SIG-M5 treated with dmso at 0.1 percent for 504 hours (cell line): ENCODE data around the gene JMY.

Experiments
- DNase-seq: peaks from one replicate; lab custom pipeline; 2025; ENCODE audit not compliant: unreplicated experiment; lab: John Stamatoyannopoulos, UW

The JMY gene, protein sequence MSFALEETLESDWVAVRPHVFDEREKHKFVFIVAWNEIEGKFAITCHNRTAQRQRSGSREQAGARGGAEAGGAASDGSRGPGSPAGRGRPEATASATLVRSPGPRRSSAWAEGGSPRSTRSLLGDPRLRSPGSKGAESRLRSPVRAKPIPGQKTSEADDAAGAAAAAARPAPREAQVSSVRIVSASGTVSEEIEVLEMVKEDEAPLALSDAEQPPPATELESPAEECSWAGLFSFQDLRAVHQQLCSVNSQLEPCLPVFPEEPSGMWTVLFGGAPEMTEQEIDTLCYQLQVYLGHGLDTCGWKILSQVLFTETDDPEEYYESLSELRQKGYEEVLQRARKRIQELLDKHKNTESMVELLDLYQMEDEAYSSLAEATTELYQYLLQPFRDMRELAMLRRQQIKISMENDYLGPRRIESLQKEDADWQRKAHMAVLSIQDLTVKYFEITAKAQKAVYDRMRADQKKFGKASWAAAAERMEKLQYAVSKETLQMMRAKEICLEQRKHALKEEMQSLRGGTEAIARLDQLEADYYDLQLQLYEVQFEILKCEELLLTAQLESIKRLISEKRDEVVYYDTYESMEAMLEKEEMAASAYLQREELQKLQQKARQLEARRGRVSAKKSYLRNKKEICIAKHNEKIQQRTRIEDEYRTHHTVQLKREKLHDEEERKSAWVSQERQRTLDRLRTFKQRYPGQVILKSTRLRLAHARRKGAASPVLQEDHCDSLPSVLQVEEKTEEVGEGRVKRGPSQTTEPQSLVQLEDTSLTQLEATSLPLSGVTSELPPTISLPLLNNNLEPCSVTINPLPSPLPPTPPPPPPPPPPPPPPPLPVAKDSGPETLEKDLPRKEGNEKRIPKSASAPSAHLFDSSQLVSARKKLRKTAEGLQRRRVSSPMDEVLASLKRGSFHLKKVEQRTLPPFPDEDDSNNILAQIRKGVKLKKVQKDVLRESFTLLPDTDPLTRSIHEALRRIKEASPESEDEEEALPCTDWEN

DNA sequence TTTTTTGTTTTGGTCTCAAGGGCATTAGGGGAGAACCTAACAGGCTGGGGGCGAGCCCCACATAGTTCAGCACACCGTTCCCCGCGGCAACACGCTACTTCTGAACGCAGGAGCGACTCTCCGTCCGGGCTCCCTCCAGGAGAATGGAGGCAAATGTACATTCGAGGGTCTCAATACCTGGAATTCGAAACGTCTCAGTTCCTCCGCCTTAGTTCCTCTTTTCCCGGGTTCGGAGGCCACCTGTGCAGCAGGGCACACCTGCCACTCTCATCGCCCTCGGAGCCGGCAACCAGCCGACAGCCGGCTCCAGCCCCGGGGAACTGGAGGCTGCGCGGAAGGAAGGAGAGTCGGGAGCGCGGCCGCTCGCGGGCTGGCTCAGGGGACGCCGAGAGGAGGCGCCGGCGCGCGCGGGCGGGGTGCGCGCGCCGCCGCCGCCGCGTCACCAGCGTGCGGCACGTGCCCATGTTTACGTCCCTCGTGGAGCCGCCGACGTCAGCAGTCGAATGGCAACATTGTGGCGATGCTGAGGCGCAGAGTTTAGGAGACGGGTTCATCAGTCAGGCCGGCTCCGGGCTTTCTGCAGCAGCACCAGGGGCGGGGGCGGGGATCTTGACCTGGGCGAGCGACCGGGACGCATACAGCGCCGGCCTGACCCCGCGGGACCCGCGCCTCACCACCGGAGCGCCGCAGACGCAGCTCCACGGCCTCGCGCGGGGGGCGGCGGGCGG is at the start of gene JMY:
Gene JMY, plus strand, starts transcription at position 498 of the 728 bp plus-strand sequence. CDS start 520 bp downstream, outside the sequence.
- peak; percentile 83 for DNase-seq

DNA sequence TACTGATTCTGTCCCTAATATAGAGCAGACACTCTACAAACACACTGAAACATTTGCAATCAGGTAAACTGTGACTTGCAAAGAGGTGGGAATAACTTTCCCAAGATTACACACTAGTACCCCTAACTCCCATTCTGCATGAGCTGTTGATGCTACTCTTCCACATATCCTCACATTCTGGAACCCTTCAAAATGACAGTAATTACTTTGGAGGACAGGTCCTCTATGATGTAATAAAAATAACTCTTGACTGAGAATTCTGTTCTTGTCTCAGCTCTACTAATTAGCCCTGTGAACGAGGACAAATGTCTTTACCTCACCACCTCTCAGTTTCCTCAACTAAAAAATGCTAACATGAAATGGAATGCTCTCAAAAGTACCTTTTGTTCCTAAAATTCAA is 49.5 kb upstream of the JMY start:
- DNase-seq, result no peak

GRCh38 chr5:79189439-79190234 is 46.3 kb upstream of the JMY start:
- DNase-seq, result no peak

DNA sequence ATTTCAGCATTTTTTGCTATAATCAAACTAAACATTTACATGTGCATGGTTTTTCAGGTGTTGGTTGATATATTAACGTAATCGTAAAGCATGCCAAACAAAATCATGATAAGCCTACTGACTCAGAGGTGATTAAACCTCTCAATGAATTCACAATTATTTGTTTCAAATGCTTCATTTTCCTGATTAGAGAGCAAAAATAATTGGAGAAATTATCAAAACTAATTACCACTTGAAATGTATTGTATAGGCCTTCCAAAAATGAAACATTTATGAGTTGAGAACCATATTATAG is 45.7 kb upstream of the JMY start:
- DNase-seq, result no peak

GRCh38 chr5:79191457-79191856 is 44.5 kb upstream of the JMY start:
- DNase-seq, result no peak

GRCh38 chr5:79193643-79194042 is 42.3 kb upstream of the JMY start:
- no peak for DNase-seq

GRCh38 chr5:79200573-79201183 is 35.3 kb upstream of the JMY start:
- DNase-seq, result peak; percentile 33

- DNase-seq, result no peak
Observed at GRCh38 chr5:79201206-79201605, 34.7 kb upstream of the JMY start.

GRCh38 chr5:79202076-79202475 is 33.9 kb upstream of the JMY start:
- no peak for DNase-seq

GRCh38 chr5:79205965-79206364 is 30.0 kb upstream of the JMY start:
- DNase-seq, result no peak

- no peak for DNase-seq
Observed at GRCh38 chr5:79206541-79206940, 29.4 kb upstream of the JMY start.

- DNase-seq, result no peak
Observed at GRCh38 chr5:79209505-79209904, 26.4 kb upstream of the JMY start.

- DNase-seq, result no peak
Observed at GRCh38 chr5:79224286-79224984, 11.5 kb upstream of the JMY start.

GRCh38 chr5:79225026-79225425 is 10.9 kb upstream of the JMY start:
- no peak for DNase-seq

DNA sequence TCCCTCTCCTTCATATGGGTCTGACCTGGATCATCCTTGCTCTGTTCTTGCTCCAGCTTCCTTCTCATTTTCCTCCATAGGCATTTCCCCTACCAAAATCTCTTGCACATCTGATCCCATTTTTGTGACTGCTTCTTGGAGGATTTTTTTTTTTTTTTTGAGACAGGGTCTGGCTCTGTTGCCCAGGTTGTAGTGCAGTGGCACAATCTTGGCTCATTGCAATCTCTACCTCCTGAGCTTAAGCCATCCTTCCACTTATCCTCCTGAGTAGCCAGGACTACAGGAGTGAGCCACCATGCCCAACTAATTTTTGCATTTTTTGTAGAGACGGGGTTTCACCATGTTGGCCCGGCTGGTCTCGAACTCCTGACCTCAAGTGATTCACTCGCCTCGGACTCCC is 10.5 kb upstream of the JMY start:
- no peak for DNase-seq

GRCh38 chr5:79227484-79228025 is 8.4 kb upstream of the JMY start:
- DNase-seq, result no peak

DNA sequence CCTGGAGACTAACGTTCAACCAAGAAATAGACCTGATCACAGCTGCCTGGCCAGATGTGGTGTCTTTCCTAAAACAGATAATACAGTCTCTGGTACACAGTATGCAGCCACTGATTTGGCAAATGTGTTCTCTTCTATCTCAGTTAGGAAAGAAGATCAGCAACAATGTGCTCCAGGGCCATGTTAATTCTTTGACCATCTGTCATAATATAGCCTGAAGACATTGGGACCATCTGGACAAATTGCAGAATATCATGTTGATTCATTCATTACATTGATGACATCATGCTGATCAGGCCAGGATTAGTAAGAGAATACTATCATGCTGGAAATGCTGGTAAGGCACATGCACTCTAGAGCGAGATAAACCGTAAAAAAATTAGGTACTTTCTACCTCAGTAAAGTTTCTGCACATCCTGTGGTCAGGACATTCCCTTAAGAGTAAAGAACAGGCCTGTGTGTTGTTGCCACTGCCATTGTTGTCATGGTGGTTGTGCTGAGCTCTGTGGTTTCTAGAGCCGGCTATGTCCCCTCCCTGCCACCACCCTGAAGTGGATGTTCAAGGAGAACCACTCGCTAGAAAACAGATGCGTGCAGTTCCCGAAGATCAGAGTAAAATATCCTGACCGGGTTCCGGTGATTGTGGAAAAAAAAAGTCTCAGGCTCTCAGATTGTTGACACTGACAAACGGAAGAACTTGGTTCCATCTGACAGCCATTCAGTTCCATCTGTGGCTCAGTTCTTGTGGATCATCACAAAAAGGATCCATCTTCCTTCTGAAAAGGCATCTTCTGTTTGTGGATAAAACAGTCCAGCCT is 6.4 kb upstream of the JMY start:
- no peak for DNase-seq

DNA sequence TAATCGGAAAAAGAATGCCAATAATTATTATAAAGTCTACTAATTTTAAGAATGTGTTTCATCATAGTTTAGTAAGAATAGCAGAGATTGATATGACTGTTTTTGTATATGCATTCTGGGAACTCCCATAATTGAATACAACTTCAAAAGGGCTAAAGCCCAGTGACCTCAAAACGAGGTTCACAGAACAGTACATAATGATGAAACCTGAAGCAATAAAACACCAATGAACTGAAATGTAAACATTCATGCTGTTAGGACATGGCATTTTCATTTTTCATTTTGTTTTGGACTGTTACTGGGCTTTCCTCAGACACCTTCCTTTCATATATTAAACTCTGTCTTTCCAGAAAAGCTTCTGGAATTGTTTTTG is 684 bp upstream of the JMY start:
- DNase-seq, result no peak
